Activated CD4-positive, CD25-positive, alpha-beta regulatory T cell treated with anti-CD3 and anti-CD28 coated beads, Interleukin-2, amount 50 U/mL, for 16 hours (primary cell): ENCODE measurements around the gene SUN1.
A peak's percentile ranks its signal among the peaks of the same experiment; 100 is the strongest.
"Not testable (repeated sequence)": the region's sequence is repeated elsewhere in the genome, so short reads cannot be mapped to it uniquely, and the experiment has no call there.

ENCODE experiments used
- DNase-seq: peaks from one replicate; pipeline ENCODE4 v3.0.0-alpha.2; 2020; ENCODE audit warnings: low read depth, low spot score

Gene SUN1

DNA sequence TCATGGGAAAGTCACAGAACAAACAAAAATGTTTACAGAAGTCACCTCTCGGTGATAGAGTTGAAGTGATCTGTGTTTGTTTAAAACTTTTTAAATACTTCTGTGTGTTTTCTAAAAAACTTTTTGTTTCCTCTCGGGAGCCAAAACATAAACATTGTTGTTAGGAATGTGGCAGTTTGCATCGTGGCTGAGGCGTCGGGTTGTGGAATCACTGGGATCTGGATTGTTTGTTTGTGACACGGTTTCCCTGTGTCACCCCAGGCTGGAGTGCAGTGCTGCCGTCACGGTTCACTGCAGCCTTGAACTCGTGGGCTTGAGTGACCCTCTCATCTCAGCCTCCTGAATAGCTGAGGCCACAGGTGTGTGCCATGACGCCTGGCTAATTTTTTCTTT is 29.0 kb upstream of the SUN1 start:
- no peak for DNase-seq

- not testable (repeated sequence) for DNase-seq
Observed at GRCh38 chr7:803796-804195, 28.5 kb upstream of the SUN1 start.

DNA sequence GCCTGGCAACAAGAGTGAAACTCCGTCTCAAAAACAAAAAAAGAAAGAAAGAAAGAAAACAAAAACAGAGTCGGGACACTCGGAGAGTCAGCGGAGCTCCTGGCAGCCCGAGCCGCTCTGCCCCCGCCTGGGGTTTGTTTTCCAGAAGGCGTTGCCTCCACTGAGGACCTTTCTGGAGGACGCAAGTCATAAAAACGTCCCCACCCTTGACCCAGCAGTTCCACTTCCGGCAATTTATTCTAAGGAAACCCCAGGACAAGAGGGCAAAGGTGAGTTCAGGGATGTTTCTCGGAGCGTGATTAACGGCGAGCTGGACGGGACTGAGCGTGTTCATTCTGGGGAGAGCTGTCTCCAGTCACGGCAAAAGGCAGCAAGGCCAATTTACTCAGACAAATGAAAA is 27.0 kb upstream of the SUN1 start:
- DNase-seq = no peak

GRCh38 chr7:815284-816216 is 16.7 kb upstream of the SUN1 start:
- no peak for DNase-seq

DNA sequence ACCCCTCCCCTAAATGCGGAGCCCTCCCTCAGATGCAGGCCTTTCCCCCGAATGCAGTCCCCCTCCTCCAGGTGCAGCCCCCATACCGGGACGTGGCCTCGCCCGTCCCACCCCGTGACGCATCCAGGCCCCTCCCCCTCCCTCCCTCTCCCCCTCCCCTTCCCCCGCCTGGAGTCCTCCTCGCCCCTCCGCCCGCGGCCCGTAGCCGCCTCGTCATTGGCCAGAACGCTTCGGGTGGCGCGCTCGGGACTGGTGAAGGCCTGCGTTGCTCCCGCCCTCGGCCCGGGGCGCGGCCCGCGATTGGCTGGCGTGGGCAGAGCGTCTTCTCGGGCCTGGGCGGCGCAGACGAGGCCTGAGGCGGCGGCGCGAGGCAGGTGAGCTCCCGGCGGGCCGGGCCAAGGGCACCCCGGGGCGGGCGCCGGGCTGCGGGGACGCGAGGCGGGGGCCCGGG is 16.0 kb upstream of the SUN1 start:
- peak; percentile 93 for DNase-seq

GRCh38 chr7:816751-817671 is 15.3 kb upstream of the SUN1 start:
- no peak for DNase-seq

DNA sequence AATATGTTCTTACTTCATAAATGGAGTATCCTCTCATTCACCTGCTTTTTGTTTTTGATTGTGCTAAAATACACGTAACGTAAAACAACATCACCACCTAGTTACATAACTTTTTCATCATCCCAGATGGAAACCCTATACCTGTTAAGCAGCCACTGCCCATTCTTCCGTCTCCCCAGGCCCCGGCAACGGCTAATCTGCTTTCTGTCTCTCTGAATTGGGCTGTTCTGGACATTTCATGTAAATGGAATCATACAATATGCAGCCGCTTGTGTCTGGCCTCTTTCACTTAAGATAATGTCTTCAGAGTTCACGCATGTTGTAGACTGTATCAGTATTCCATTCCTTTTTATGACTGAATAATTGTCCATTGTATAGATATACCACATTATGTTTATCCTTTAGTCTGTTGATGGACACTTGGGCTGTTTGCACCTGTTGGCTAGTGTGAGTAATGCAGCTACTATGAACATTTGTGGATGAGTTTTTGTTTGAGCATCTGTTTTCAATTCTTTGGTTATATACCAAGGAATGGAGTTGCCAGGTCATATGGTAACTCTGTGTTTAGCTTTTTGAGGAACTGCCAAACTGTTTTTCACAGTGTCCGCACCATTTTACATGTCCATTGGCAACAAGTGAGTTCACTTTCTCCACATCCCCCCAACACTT is 14.1 kb upstream of the SUN1 start:
- no peak for DNase-seq

DNA sequence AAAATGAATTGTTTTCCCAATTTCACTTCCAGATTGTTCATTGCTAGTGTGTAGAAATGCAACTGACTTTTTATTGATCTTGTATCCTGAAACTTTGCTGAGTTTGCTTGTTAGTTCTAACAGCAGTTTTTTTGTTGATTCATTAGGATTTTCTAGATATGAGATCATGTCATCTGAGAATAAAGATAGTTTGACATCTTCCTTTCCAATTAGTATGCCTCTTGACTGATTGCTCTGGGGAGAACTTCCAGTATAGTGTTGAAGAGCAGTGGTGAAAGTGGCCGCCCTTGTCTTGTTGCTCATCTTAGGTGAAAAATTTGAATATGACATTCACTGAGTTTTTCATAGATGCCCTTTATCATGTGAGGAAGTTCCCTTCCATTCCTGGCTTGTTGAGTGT is 11.9 kb upstream of the SUN1 start:
- DNase-seq = no peak

- no peak for DNase-seq
Observed at GRCh38 chr7:821688-822087, 10.6 kb upstream of the SUN1 start.

DNA sequence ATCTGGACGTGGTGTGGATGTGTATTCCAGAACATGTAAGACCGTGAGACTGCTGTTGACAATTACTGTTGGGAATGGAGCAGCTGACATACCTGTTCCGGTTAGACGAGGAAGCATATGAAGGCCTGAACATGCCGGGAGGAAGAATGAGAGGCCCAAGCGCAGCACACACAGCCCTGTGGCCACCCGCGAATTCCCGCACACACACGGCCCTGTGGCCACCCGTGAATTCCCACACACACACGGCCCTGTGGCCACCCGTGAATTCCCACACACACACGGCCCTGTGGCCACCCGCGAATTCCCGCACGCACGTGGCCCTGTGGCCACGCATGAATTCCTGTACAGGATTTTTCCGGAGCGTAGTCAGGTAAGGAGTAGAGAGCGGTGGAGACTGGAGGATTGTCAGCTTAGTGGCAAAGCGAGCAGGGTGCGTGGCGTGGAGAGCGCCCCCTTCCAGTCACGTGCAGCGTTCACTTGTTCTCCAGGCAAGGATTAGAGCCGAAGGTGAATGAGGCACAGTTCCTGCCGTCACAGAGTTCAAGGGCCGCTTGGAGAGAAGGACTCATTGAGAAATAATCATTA is 9.5 kb upstream of the SUN1 start:
- no peak for DNase-seq

GRCh38 chr7:823649-824048 is 8.6 kb upstream of the SUN1 start:
- no peak for DNase-seq

DNA sequence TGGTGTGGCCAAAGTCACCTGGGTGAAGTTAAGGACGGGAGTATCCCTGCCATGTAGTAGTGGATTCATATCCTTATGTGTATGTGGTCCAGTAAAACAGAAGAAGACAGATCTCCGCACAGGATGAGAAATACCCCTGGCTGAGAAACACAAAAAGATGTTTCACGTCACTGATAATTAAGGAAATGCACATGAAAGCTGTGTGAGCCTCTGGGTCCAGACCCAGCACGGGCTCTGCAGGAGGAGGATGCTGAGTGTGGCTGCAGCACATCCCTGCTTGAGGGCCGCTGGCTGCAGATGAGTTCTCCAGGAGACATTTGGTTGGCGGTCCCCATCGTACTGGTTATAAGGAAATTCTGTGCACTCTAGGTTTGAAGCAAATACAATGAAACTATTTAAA is 8.2 kb upstream of the SUN1 start:
- no peak for DNase-seq

DNA sequence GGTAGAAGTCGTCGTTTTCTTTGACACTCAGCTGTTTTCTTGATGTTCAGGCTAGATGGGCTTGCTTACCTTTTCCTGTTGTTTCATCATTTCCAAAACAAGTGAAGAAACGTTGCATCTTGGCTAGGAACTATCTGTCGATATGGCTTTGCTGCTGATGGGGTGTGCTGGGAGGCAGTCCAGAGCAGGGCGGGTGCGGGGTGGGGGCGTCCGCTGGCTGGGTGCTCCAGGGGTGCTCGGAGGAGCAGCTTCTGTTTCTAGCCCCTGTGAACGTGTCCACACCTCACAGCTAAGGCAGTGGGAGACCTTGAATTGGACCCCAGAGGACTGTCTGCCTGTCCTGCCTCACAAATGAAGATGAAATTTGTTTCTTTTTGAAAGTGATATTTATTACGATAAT is 7.6 kb upstream of the SUN1 start:
- DNase-seq = no peak

GRCh38 chr7:825386-825785 is 6.9 kb upstream of the SUN1 start:
- DNase-seq = no peak

- DNase-seq = no peak
Observed at GRCh38 chr7:826230-826917, 5.9 kb upstream of the SUN1 start.

- no peak for DNase-seq
Observed at GRCh38 chr7:828793-829561, 3.3 kb upstream of the SUN1 start.

DNA sequence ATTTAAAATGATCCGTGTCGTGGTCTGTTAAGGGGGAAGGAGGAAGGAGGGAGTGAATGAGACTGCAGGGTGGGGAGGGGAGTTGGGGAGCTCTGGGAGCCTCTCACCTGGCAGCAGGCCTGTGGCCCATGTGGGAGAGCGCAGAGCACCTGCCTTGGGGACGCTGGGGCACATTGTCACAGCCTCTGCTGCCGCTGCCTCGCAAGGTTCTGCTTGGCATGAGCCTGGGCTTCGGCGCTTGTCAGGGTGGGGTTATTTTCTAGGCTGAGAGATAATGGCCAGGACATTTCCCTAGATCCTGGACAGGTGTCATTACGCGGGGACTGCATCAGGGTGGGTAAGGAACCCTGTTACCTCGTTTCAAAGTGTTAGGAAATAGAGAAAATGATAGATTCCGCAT is 2.2 kb upstream of the SUN1 start:
- DNase-seq = no peak

GRCh38 chr7:831596-832166 is 595 bp upstream of the SUN1 start:
- no peak for DNase-seq

DNA sequence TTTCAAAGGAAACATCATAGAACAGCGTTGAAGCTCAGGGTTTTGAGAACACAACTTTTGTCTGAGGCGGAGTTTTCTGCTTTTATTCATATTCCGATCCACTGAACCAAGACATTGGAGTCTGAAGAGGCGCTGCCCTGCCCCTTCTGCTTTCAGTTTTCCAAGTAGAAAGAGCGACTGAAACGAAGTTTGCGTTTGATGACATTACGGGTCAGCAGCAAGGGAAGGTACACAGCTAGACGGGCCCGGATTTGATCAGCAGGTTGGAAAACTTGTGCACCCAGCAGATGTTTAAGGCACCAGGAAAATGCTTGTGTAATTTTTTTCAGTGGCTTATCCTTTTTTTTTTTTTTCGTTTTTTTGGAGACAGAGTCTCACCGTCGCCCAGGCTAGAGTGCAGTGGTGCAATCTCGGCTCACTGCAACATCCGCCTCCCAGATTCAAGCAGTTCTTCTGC is 720 bp downstream of the SUN1 start:
- no peak for DNase-seq
